ENCODE measurements around the gene SLC5A9.
"Not testable (repeated sequence)": the region's sequence is repeated elsewhere in the genome, so short reads cannot be mapped to it uniquely, and the experiment has no call there.

SLC5A9 gene

GRCh38 chr1:48248356-48248755, 25.8 kb downstream of the SLC5A9 start:
- Histone ChIP-seq H3K27me3 (ENCODE audit: insufficient read depth, low read length) (no peaks in the 10 kb centered on the region), H3K36me3 (ENCODE audit: insufficient read depth, low read depth, low read length) (no peaks in the 10 kb centered on the region), H3K9ac (ENCODE audit: low read depth, low read length) (no peak overlapping the region), H3K27ac (ENCODE audit: low read length) (no peak overlapping the region), H3K4me1 (ENCODE audit: insufficient read depth, low read length) (no peaks in the 10 kb centered on the region), H3K4me3 (ENCODE audit: low read length) (no peak overlapping the region), H3K9me3 (ENCODE audit: insufficient read depth, low read depth, low read length) (no peaks in the 10 kb centered on the region)

- Histone ChIP-seq H3K9ac (ENCODE audit: low read depth, low read length) (no peak overlapping the region), H3K9me3 (ENCODE audit: insufficient read depth, low read depth, low read length) (no peaks in the 10 kb centered on the region), H3K27me3 (ENCODE audit: insufficient read depth, low read length) (no peaks in the 10 kb centered on the region), H3K27ac (ENCODE audit: low read length) (no peak overlapping the region), H3K4me3 (ENCODE audit: low read length) (no peak overlapping the region), H3K36me3 (ENCODE audit: insufficient read depth, low read depth, low read length) (no peaks in the 10 kb centered on the region), H3K4me1 (ENCODE audit: insufficient read depth, low read length) (no peaks in the 10 kb centered on the region)
Measured at GRCh38 chr1:48249868-48250267, 27.4 kb downstream of the SLC5A9 start.

- H3K9me3 ChIP-seq (ENCODE audit: insufficient read depth, low read depth, low read length): no peaks in the 10 kb centered on the region
- H3K9ac ChIP-seq (ENCODE audit: low read depth, low read length): no peak overlapping the region
- no peaks in the 10 kb centered on the region for H3K27me3 ChIP-seq (ENCODE audit: insufficient read depth, low read length)
- no peaks in the 10 kb centered on the region for H3K36me3 ChIP-seq (ENCODE audit: insufficient read depth, low read depth, low read length)
- H3K27ac ChIP-seq (ENCODE audit: low read length): no peak overlapping the region
- H3K4me3 ChIP-seq (ENCODE audit: low read length): no peak overlapping the region
- H3K4me1 ChIP-seq (ENCODE audit: insufficient read depth, low read length): no peaks in the 10 kb centered on the region
Measured at GRCh38 chr1:48250572-48250971, 28.1 kb downstream of the SLC5A9 start.

- no peaks in the 10 kb centered on the region for H3K9me3 ChIP-seq (ENCODE audit: insufficient read depth, low read depth, low read length)
- H3K4me3 ChIP-seq (ENCODE audit: low read length): no peak overlapping the region
- no peaks in the 10 kb centered on the region for H3K4me1 ChIP-seq (ENCODE audit: insufficient read depth, low read length)
- no peaks in the 10 kb centered on the region for H3K27me3 ChIP-seq (ENCODE audit: insufficient read depth, low read length)
- H3K9ac ChIP-seq (ENCODE audit: low read depth, low read length): no peak overlapping the region
- H3K27ac ChIP-seq (ENCODE audit: low read length): no peak overlapping the region
- no peaks in the 10 kb centered on the region for H3K36me3 ChIP-seq (ENCODE audit: insufficient read depth, low read depth, low read length)
Measured at GRCh38 chr1:48251323-48251722, 28.8 kb downstream of the SLC5A9 start.

GRCh38 chr1:48251821-48252220, 29.3 kb downstream of the SLC5A9 start:
- H3K9ac ChIP-seq (ENCODE audit: low read depth, low read length): no peak overlapping the region
- no peak overlapping the region for H3K4me3 ChIP-seq (ENCODE audit: low read length)
- H3K36me3 ChIP-seq (ENCODE audit: insufficient read depth, low read depth, low read length): no peaks in the 10 kb centered on the region
- H3K9me3 ChIP-seq (ENCODE audit: insufficient read depth, low read depth, low read length): no peaks in the 10 kb centered on the region
- H3K27me3 ChIP-seq (ENCODE audit: insufficient read depth, low read length): no peaks in the 10 kb centered on the region
- H3K4me1 ChIP-seq (ENCODE audit: insufficient read depth, low read length): no peaks in the 10 kb centered on the region
- H3K27ac ChIP-seq (ENCODE audit: low read length): no peak overlapping the region

- H3K9ac ChIP-seq (ENCODE audit: low read depth, low read length): no peak overlapping the region
- H3K27me3 ChIP-seq (ENCODE audit: insufficient read depth, low read length): no peaks in the 10 kb centered on the region
- H3K4me3 ChIP-seq (ENCODE audit: low read length): no peak overlapping the region
- no peaks in the 10 kb centered on the region for H3K36me3 ChIP-seq (ENCODE audit: insufficient read depth, low read depth, low read length)
- H3K9me3 ChIP-seq (ENCODE audit: insufficient read depth, low read depth, low read length): no peaks in the 10 kb centered on the region
- H3K27ac ChIP-seq (ENCODE audit: low read length): no peak overlapping the region
- no peaks in the 10 kb centered on the region for H3K4me1 ChIP-seq (ENCODE audit: insufficient read depth, low read length)
Measured at GRCh38 chr1:48254254-48254653, 31.7 kb downstream of the SLC5A9 start.

- H3K9ac ChIP-seq (ENCODE audit: low read depth, low read length): no peak overlapping the region
- no peaks in the 10 kb centered on the region for H3K36me3 ChIP-seq (ENCODE audit: insufficient read depth, low read depth, low read length)
- H3K4me3 ChIP-seq (ENCODE audit: low read length): no peak overlapping the region
- no peaks in the 10 kb centered on the region for H3K4me1 ChIP-seq (ENCODE audit: insufficient read depth, low read length)
- no peaks in the 10 kb centered on the region for H3K9me3 ChIP-seq (ENCODE audit: insufficient read depth, low read depth, low read length)
- H3K27me3 ChIP-seq (ENCODE audit: insufficient read depth, low read length): no peaks in the 10 kb centered on the region
- H3K27ac ChIP-seq (ENCODE audit: low read length): no peak overlapping the region
Measured at GRCh38 chr1:48258106-48258505, 35.6 kb downstream of the SLC5A9 start.

GRCh38 chr1:48261881-48262400, 39.4 kb downstream of the SLC5A9 start:
- H3K27me3 ChIP-seq (ENCODE audit: insufficient read depth, low read length): no peaks in the 10 kb centered on the region
- no peak overlapping the region for H3K4me3 ChIP-seq (ENCODE audit: low read length)
- no peaks in the 10 kb centered on the region for H3K36me3 ChIP-seq (ENCODE audit: insufficient read depth, low read depth, low read length)
- no peaks in the 10 kb centered on the region for H3K4me1 ChIP-seq (ENCODE audit: insufficient read depth, low read length)
- no peak overlapping the region for H3K27ac ChIP-seq (ENCODE audit: low read length)
- H3K9ac ChIP-seq (ENCODE audit: low read depth, low read length): no peak overlapping the region
- H3K9me3 ChIP-seq (ENCODE audit: insufficient read depth, low read depth, low read length): no peaks in the 10 kb centered on the region

GRCh38 chr1:48263041-48263440, 40.5 kb downstream of the SLC5A9 start:
- no peak overlapping the region for H3K9ac ChIP-seq (ENCODE audit: low read depth, low read length)

GRCh38 chr1:48266576-48266975, 44.1 kb downstream of the SLC5A9 start:
- no peak overlapping the region for H3K4me3 ChIP-seq (ENCODE audit: low read length)
- H3K27ac ChIP-seq (ENCODE audit: low read length): no peak overlapping the region
- H3K4me1 ChIP-seq (ENCODE audit: insufficient read depth, low read length): no peaks in the 10 kb centered on the region
- no peaks in the 10 kb centered on the region for H3K36me3 ChIP-seq (ENCODE audit: insufficient read depth, low read depth, low read length)
- H3K9ac ChIP-seq (ENCODE audit: low read depth, low read length): no peak overlapping the region
- no peaks in the 10 kb centered on the region for H3K9me3 ChIP-seq (ENCODE audit: insufficient read depth, low read depth, low read length)
- H3K27me3 ChIP-seq (ENCODE audit: insufficient read depth, low read length): no peaks in the 10 kb centered on the region

More at GRCh38 chr1:48263041-48263440, 40.5 kb downstream of the SLC5A9 start:
- no peak overlapping the region for H3K27ac ChIP-seq (ENCODE audit: low read length)
- no peaks in the 10 kb centered on the region for H3K36me3 ChIP-seq (ENCODE audit: insufficient read depth, low read depth, low read length)
- H3K9me3 ChIP-seq (ENCODE audit: insufficient read depth, low read depth, low read length): no peaks in the 10 kb centered on the region
- H3K4me1 ChIP-seq (ENCODE audit: insufficient read depth, low read length): no peaks in the 10 kb centered on the region
- no peaks in the 10 kb centered on the region for H3K27me3 ChIP-seq (ENCODE audit: insufficient read depth, low read length)
- H3K4me3 ChIP-seq (ENCODE audit: low read length): no peak overlapping the region

GRCh38 chr1:48277437-48277836, 54.9 kb downstream of the SLC5A9 start:
- H3K9ac ChIP-seq (ENCODE audit: low read depth, low read length); H3K4me1 ChIP-seq (ENCODE audit: insufficient read depth, low read length); H3K27ac ChIP-seq (ENCODE audit: low read length); H3K36me3 ChIP-seq (ENCODE audit: insufficient read depth, low read depth, low read length); H3K4me3 ChIP-seq (ENCODE audit: low read length); H3K27me3 ChIP-seq (ENCODE audit: insufficient read depth, low read length): not testable (repeated sequence)
- H3K9me3 ChIP-seq (ENCODE audit: insufficient read depth, low read depth, low read length): peaks cover 13% of the 10 kb centered on the region

GRCh38 chr1:48282329-48282728, 59.8 kb downstream of the SLC5A9 start:
- not testable (repeated sequence) for H3K4me1 ChIP-seq (ENCODE audit: insufficient read depth, low read length); H3K4me3 ChIP-seq (ENCODE audit: low read length); H3K9ac ChIP-seq (ENCODE audit: low read depth, low read length); H3K9me3 ChIP-seq (ENCODE audit: insufficient read depth, low read depth, low read length); H3K36me3 ChIP-seq (ENCODE audit: insufficient read depth, low read depth, low read length); H3K27me3 ChIP-seq (ENCODE audit: insufficient read depth, low read length); H3K27ac ChIP-seq (ENCODE audit: low read length)
